Natural killer cell (primary cell): ENCODE data around the gene KNL1. TPM values are rescaled to one million over a fixed set of nuclear protein-coding genes. Genes with fewer than 3 reads are reported as not detected.
A peak's percentile ranks its signal among the peaks of the same experiment; 100 is the strongest.

Source experiments
- ATAC-seq, 3 donors: fragments of 150-1000 bp in 2 of 3; fragments of 200-7000 bp in 1 of 3; cut with Tn5 transposase; 1 replicate in 1 of 3; 2 replicates in 2 of 3; pipeline ENCODE4 v1.10.0; 2021; ENCODE audit warnings: mild to moderate bottlenecking in 2 of 3, moderate library complexity in 2 of 3
- DNase-seq, 2 donors: peaks; one replicate each; pipeline versions ENCODE4 v3.0.0 to v3.0.0-alpha.2; 2013 to 2021; ENCODE audit warnings: mixed read lengths in 1 of 2
- H3K27ac ChIP-seq: one replicate; pipeline ENCODE4 v1.5.1; 2013; ENCODE audit warnings: mild to moderate bottlenecking, low read length
- H3K27me3 ChIP-seq: one replicate; pipeline ENCODE4 v1.6.1; 2013; ENCODE audit warnings: low read length; ENCODE audit not compliant: control insufficient read depth, insufficient read depth
- H3K36me3 ChIP-seq: one replicate; pipeline ENCODE4 v1.6.1; 2013; ENCODE audit warnings: low read length; ENCODE audit not compliant: control insufficient read depth, insufficient read depth
- H3K4me1 ChIP-seq: one replicate; pipeline ENCODE4 v1.6.1; 2013; ENCODE audit warnings: low read length; ENCODE audit not compliant: control insufficient read depth, insufficient read depth
- H3K4me3 ChIP-seq: one replicate; pipeline ENCODE4 v1.5.1; 2013; ENCODE audit warnings: low read length
- H3K9me3 ChIP-seq: one replicate; pipeline ENCODE4 v1.6.1; 2013; ENCODE audit warnings: low read length; ENCODE audit not compliant: control insufficient read depth, insufficient read depth
- H3K27ac Mint-ChIP-seq, 2 donors: one replicate each; pipeline ENCODE4 v1.8.0; 2022; ENCODE audit warnings: mild to moderate bottlenecking in 2 of 2, mixed read lengths in 2 of 2, moderate library complexity in 1 of 2
- H3K27me3 Mint-ChIP-seq, 2 donors: one replicate each; pipeline ENCODE4 v1.8.0; 2022; ENCODE audit warnings: low read depth in 2 of 2, mixed read lengths in 2 of 2
- H3K36me3 Mint-ChIP-seq: one replicate; pipeline ENCODE4 v1.8.0; 2022; ENCODE audit warnings: mixed read lengths
- H3K4me1 Mint-ChIP-seq, 2 donors: one replicate each; pipeline ENCODE4 v1.8.0; 2022; ENCODE audit warnings: mixed read lengths in 2 of 2
- H3K4me3 Mint-ChIP-seq: one replicate; pipeline ENCODE4 v1.8.0; 2022; ENCODE audit warnings: mild to moderate bottlenecking, moderate library complexity, mixed read lengths
- H3K9me3 Mint-ChIP-seq, 2 donors: one replicate each; pipeline ENCODE4 v1.8.0; 2022; ENCODE audit warnings: mixed read lengths in 2 of 2
- CTCF ChIP-seq: fragments of 200-600 bp; IDR thresholded peaks from one replicate; pipeline ENCODE4 v1.8.0; 2022; ENCODE audit warnings: antibody characterized with exemption
- WGBS: methylation state at CpG from one replicate; pipeline ENCODE4 v1.1.7; 2013; ENCODE audit warnings: missing lambda C conversion rate; ENCODE audit not compliant: insufficient coverage; 5-methylcytosine and 5-hydroxymethylcytosine counted together
- intact Hi-C: fragments of 100-400 bp; cut with micrococcal nuclease; formaldehyde crosslinking; loops from one replicate; pipeline ENCODE4 v1.14.2; 2022
- total RNA-seq, 4 donors: library from RNA; stranded (reverse); fragments of 120-200 nt in 1 of 4; gene quantifications; one replicate each; pipeline versions ENCODE4 v1.2.3 to v1.2.4, GENCODE V29; 2013 to 2022

The KNL1 gene
- total RNA-seq, 3 donors from 2014 or later (not counting 1 experiment from before 2014, with no cell fraction given), result 2.4 to 4.1 (median 3.6) TPM

DNA sequence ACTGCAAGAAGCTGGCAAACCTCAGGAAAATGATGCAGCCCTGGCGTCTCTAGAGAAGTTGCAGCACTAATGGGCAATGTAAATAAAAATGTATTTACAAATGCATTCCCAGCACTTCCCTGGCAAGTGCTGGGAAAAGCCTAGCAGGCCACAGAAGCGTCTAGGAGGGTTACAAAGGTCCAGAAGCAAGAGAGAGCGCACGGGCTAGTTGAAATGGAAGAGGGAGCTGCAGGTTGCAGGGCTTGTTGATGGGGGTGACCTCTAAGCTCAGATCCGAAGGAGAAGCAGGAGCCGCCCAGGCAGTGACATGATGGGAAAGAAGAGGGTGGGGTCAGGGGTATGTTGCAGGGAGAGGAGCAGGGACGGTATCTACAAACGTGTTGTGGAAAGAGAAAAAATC lies 2.7 kb upstream of the KNL1 start:
- H3K27me3 Mint-ChIP-seq, result peaks cover 0 to 6% of the 10 kb centered on the region in 2 donors
- H3K27me3 ChIP-seq, result no peaks in the 10 kb centered on the region
- DNase-seq (no peak), ATAC-seq (no peak)
- no peak overlapping the region for H3K4me3 ChIP-seq
- H3K9me3 ChIP-seq, result no peaks in the 10 kb centered on the region
- 95% methylated on average over 8 of the region's 8 CpGs for WGBS
- intact Hi-C loops, result loop anchor here (5.0 kb wide), 1 partner anchor 186 kb away; no protein-coding TSS in a partner anchor
- TF ChIP-seq CTCF, result no peak
- peaks cover 28 to 30% of the 10 kb centered on the region in 2 donors for H3K4me1 Mint-ChIP-seq
- no peaks in the 10 kb centered on the region for H3K36me3 ChIP-seq
- H3K27ac ChIP-seq, result no peak overlapping the region
- peak overlapping the region; percentile 52 for H3K4me3 Mint-ChIP-seq
- peaks cover 9% of the 10 kb centered on the region for H3K4me1 ChIP-seq
- no peak overlapping the region for H3K27ac Mint-ChIP-seq
- H3K36me3 Mint-ChIP-seq, result no peaks in the 10 kb centered on the region
- no peaks in the 10 kb centered on the region for H3K9me3 Mint-ChIP-seq

- ATAC-seq (no peak), DNase-seq (peak in 1 of 2 donors; percentile 50)
- WGBS, result 78% methylated on average over 1 of the region's 2 CpGs
- H3K27ac ChIP-seq, result peak overlapping the region; percentile 95
- H3K27me3 ChIP-seq, result no peaks in the 10 kb centered on the region
- H3K36me3 ChIP-seq, result no peaks in the 10 kb centered on the region
- Mint-ChIP-seq H3K36me3 (no peaks in the 10 kb centered on the region), H3K4me3 (peak overlapping the region; percentile 99), H3K27ac (peak overlapping the region; percentile 99 to 100), H3K4me1 (peaks cover 28 to 30% of the 10 kb centered on the region in 2 donors), H3K27me3 (peaks cover 0 to 3% of the 10 kb centered on the region in 2 donors), H3K9me3 (no peaks in the 10 kb centered on the region)
- H3K4me3 ChIP-seq, result no peak overlapping the region
- peaks cover 9% of the 10 kb centered on the region for H3K4me1 ChIP-seq
- TF ChIP-seq CTCF, result no peak
- intact Hi-C loops, result loop anchor here (5.0 kb wide), 1 partner anchor 184 kb away; no protein-coding TSS in a partner anchor
- H3K9me3 ChIP-seq, result no peaks in the 10 kb centered on the region
Measured at GRCh38 chr15:40593165-40593564, 884 bp upstream of the KNL1 start.

DNA sequence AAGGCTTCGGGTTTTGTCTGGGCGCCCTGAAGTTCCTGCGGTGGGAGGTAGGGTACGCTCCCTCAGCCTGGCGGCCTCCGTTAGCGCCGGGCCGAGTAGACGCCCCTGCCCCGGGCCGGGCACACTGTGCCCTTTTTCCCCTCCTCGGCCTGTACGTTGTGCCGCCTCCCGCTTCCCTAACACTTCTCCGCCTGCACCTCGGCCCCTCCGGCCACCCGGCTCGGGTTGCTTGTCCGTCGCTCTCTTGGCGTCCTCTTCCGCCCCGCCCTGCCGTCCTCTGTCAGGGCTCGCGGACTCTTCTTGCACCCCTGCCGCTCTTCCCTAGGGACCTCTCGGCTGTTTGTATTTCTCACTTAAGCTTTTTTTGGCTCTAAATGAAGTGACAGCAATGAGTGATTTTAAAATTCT lies 384 bp downstream of the KNL1 start:
- Histone ChIP-seq H3K36me3 (no peaks in the 10 kb centered on the region), H3K27ac (peak overlapping the region; percentile 95), H3K9me3 (no peaks in the 10 kb centered on the region), H3K4me3 (peak overlapping the region; percentile 89), H3K27me3 (no peaks in the 10 kb centered on the region), H3K4me1 (peaks cover 9% of the 10 kb centered on the region)
- peaks cover 26 to 29% of the 10 kb centered on the region in 2 donors for H3K4me1 Mint-ChIP-seq
- TF ChIP-seq CTCF, result no peak
- H3K36me3 Mint-ChIP-seq, result no peaks in the 10 kb centered on the region
- no peak for DNase-seq
- no peaks in the 10 kb centered on the region for H3K9me3 Mint-ChIP-seq
- H3K27me3 Mint-ChIP-seq, result peaks cover 0 to 3% of the 10 kb centered on the region in 2 donors
- peak; percentile 43 to 58 (median 52) for ATAC-seq
- intact Hi-C loops, result loop anchor here (5.0 kb wide), 1 partner anchor 183 kb away; no protein-coding TSS in a partner anchor
- peak overlapping the region; percentile 99 to 100 for H3K27ac Mint-ChIP-seq
- WGBS, result under 1% methylated on average over 31 of the region's 31 CpGs
- peak overlapping the region; percentile 99 for H3K4me3 Mint-ChIP-seq

DNA sequence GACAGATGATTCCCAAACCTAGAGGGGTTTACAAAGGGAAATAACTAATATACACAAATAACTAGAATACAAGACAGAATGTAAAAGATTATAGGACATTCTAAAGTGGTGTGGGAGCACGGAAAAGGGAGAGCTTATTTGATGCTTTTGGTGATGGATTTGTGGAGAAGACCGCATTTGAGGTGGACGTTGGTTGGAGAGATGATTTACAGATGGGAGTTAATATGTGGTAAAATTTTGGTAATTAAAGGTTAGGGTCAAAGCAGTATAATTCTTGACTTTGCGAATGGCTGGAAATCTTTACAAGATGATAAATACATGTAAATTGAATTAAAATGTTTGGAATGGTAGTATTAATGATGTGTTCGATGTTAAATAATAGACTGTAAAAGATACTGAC lies 1.2 kb downstream of the KNL1 start:
- no peaks in the 10 kb centered on the region for H3K27me3 ChIP-seq
- intact Hi-C loops, result no loop called here

More for the DNA sequence above, 1.2 kb downstream of the KNL1 start:
- Mint-ChIP-seq H3K36me3 (no peaks in the 10 kb centered on the region), H3K27me3 (peaks cover 0 to 3% of the 10 kb centered on the region in 2 donors), H3K4me1 (peaks cover 21% of the 10 kb centered on the region in 2 donors), H3K9me3 (no peaks in the 10 kb centered on the region), H3K4me3 (peak overlapping the region; percentile 99), H3K27ac (peak overlapping the region; percentile 99 to 100)
- peaks cover 9% of the 10 kb centered on the region for H3K4me1 ChIP-seq
- H3K9me3 ChIP-seq, result no peaks in the 10 kb centered on the region
- no peaks in the 10 kb centered on the region for H3K36me3 ChIP-seq
- no peak overlapping the region for H3K27ac ChIP-seq
- TF ChIP-seq CTCF, result no peak
- H3K4me3 ChIP-seq, result no peak overlapping the region
- DNase-seq, result no peak
- WGBS, result 53% methylated on average over 5 of the region's 5 CpGs
- ATAC-seq, result no peak
